Neural cell (in vitro differentiated cells): ENCODE measurements around the gene HAND1. TPM values are rescaled to one million over a fixed set of nuclear protein-coding genes. Genes with fewer than 3 reads are reported as not detected.
A peak's percentile ranks its signal among the peaks of the same experiment; 100 is the strongest.

Experiments
- H2AFZ ChIP-seq: fragments of 200-600, 300-800 bp; sonication (generic), shearing (Covaris generic); 2 replicates; pipeline ENCODE4 v1.6.0; 2014; ENCODE audit warnings: low read depth, mild to moderate bottlenecking, antibody characterized with exemption, low read length, moderate library complexity
- H3F3A ChIP-seq: fragments of 200-600 bp; shearing (Covaris generic); 2 replicates; pipeline ENCODE4 v1.6.1; 2016; ENCODE audit warnings: mild to moderate bottlenecking, moderate library complexity, mixed read lengths, antibody characterized with exemption, low read length; ENCODE audit not compliant: insufficient read depth, poor library complexity, severe bottlenecking
- H3K27ac ChIP-seq: fragments of 200-600, 300-800 bp; sonication (generic), shearing (Covaris generic); 2 replicates; pipeline ENCODE4 v1.5.1; 2014; ENCODE audit warnings: mild to moderate bottlenecking, low read length, moderate library complexity
- H3K27me3 ChIP-seq: fragments of 300-800, 200-600 bp; sonication (generic), shearing (Covaris generic); 2 replicates; pipeline ENCODE4 v1.6.0; 2014; ENCODE audit warnings: mild to moderate bottlenecking, low read depth, low read length, moderate library complexity; ENCODE audit not compliant: insufficient read depth
- H3K36me3 ChIP-seq: fragments of 300-800, 200-600 bp; sonication (generic), shearing (Covaris generic); 2 replicates; pipeline ENCODE4 v1.5.1; 2014; ENCODE audit warnings: mild to moderate bottlenecking, antibody characterized with exemption, low read length, moderate library complexity; ENCODE audit not compliant: insufficient read depth
- H3K4me2 ChIP-seq: fragments of 300-800, 200-600 bp; sonication (generic), shearing (Covaris generic); 2 replicates; pipeline ENCODE4 v1.6.0; 2014; ENCODE audit warnings: mild to moderate bottlenecking, low read length
- H3K4me3 ChIP-seq: fragments of 300-800, 200-600 bp; sonication (generic), shearing (Covaris generic); 2 replicates; pipeline ENCODE4 v1.5.1; 2014; ENCODE audit warnings: mild to moderate bottlenecking, low read length, moderate library complexity
- H3K79me2 ChIP-seq: fragments of 200-600 bp; shearing (Covaris generic); replicated peaks from 2 replicates; pipeline ENCODE4 v1.6.0; 2014; ENCODE audit warnings: mild to moderate bottlenecking, low read length, moderate library complexity; ENCODE audit not compliant: insufficient read depth
- H3K9ac ChIP-seq: fragments of 300-800, 200-600 bp; sonication (generic), shearing (Covaris generic); 2 replicates; pipeline ENCODE4 v1.6.1; 2016; ENCODE audit warnings: mild to moderate bottlenecking, low read length, mixed read lengths
- H3K9me2 ChIP-seq: fragments of 200-600 bp; shearing (Covaris generic); 2 replicates; pipeline ENCODE4 v1.6.1; 2016; ENCODE audit warnings: mild to moderate bottlenecking, low read length, mixed read lengths; ENCODE audit not compliant: insufficient read depth
- H3K9me3 ChIP-seq: fragments of 200-600, 300-800 bp; sonication (generic), shearing (Covaris generic); 2 replicates; pipeline ENCODE4 v1.6.1; 2016; ENCODE audit warnings: mild to moderate bottlenecking, mixed run types, low read length, moderate library complexity, mixed read lengths
- H4K20me1 ChIP-seq: fragments of 200-600 bp; shearing (Covaris generic); 2 replicates; pipeline ENCODE4 v1.6.1; 2016; ENCODE audit warnings: mild to moderate bottlenecking, mixed run types; ENCODE audit not compliant: insufficient read depth
- CTCF ChIP-seq: fragments of 450-650 bp; IDR thresholded peaks from 2 replicates; pipeline ENCODE4 v1.5.1; 2014; ENCODE audit warnings: antibody characterized with exemption, mild to moderate bottlenecking, moderate library complexity; ENCODE audit not compliant: poor library complexity, severe bottlenecking
- EP300 ChIP-seq: fragments of 450-650 bp; conservative IDR thresholded peaks from 2 replicates; pipeline ENCODE4 v1.6.1; 2014; ENCODE audit warnings: antibody characterized with exemption, mild to moderate bottlenecking, moderate library complexity; ENCODE audit not compliant: poor library complexity, severe bottlenecking
- EZH2 ChIP-seq: fragments of 200-600, 300-800 bp; shearing (Covaris generic), sonication (generic); IDR thresholded peaks from 2 replicates; pipeline ENCODE4 v1.6.1; 2014; ENCODE audit warnings: antibody characterized with exemption, low read length, borderline replicate concordance, mild to moderate bottlenecking; ENCODE audit not compliant: insufficient read depth, poor library complexity, severe bottlenecking
- MXI1 ChIP-seq: fragments of 450-650 bp; conservative IDR thresholded peaks from 2 replicates; pipeline ENCODE4 v1.6.1; 2014; ENCODE audit warnings: antibody characterized with exemption, mild to moderate bottlenecking; ENCODE audit not compliant: poor library complexity, severe bottlenecking
- POLR2AphosphoS5 ChIP-seq: IDR thresholded peaks from 2 replicates; pipeline ENCODE4 v1.6.1; 2012
- RAD21 ChIP-seq: fragments of 450-650 bp; conservative IDR thresholded peaks from 2 replicates; pipeline ENCODE4 v1.6.1; 2014; ENCODE audit warnings: antibody characterized with exemption, mild to moderate bottlenecking, moderate library complexity
- REST ChIP-seq: IDR thresholded peaks from 2 replicates; pipeline ENCODE4 v1.6.1; 2012; ENCODE audit warnings: borderline replicate concordance
- SMC3 ChIP-seq: fragments of 450-650 bp; conservative IDR thresholded peaks from 2 replicates; pipeline ENCODE4 v1.6.1; 2014; ENCODE audit warnings: antibody characterized with exemption, mild to moderate bottlenecking, moderate library complexity; ENCODE audit not compliant: poor library complexity
- TAF1 ChIP-seq: IDR thresholded peaks from 2 replicates; pipeline ENCODE4 v1.6.1; 2012; ENCODE audit warnings: low read depth
- polyA plus RNA-seq: library from polyadenylated mRNA; depleted of rRNA; stranded (reverse); fragments of >200 nt; gene quantifications from 2 replicates; pipeline ENCODE4 v1.2.3, GENCODE V29; 2014

The HAND1 gene
- polyA plus RNA-seq, 1 donor from 2014 or later = not detected

- no peaks in the 10 kb centered on the region for H3K79me2 ChIP-seq
- H3K9ac ChIP-seq = no peak overlapping the region
- H4K20me1 ChIP-seq = no peaks in the 10 kb centered on the region
- no peaks in the 10 kb centered on the region for H3F3A ChIP-seq
- TF ChIP-seq EZH2 (peak; percentile 24), MXI1 (no peak)
- H3K36me3 ChIP-seq = no peaks in the 10 kb centered on the region
- no peak overlapping the region for H3K27ac ChIP-seq
- no peak overlapping the region for H3K4me3 ChIP-seq
- no peaks in the 10 kb centered on the region for H3K9me3 ChIP-seq
- H3K4me2 ChIP-seq = no peak overlapping the region
- H2AFZ ChIP-seq = no peak overlapping the region
- H3K27me3 ChIP-seq = peaks cover 100% of the 10 kb centered on the region
- H3K9me2 ChIP-seq = no peaks in the 10 kb centered on the region
These were observed 4.8 kb upstream of the HAND1 start for GRCh38 chr5:154482528-154483449.

GRCh38 chr5:154481584-154482381, 3.8 kb upstream of the HAND1 start:
- no peak overlapping the region for H3K4me2 ChIP-seq

More at GRCh38 chr5:154481584-154482381, 3.8 kb upstream of the HAND1 start:
- H3K9ac ChIP-seq = no peak overlapping the region
- H3F3A ChIP-seq = no peaks in the 10 kb centered on the region
- peaks cover 100% of the 10 kb centered on the region for H3K27me3 ChIP-seq
- H3K79me2 ChIP-seq = no peaks in the 10 kb centered on the region
- no peaks in the 10 kb centered on the region for H3K9me2 ChIP-seq
- no peak overlapping the region for H3K4me3 ChIP-seq
- H3K9me3 ChIP-seq = no peaks in the 10 kb centered on the region
- H3K36me3 ChIP-seq = no peaks in the 10 kb centered on the region
- H3K27ac ChIP-seq = no peak overlapping the region
- H2AFZ ChIP-seq = no peak overlapping the region
- TF ChIP-seq CTCF = no peak
- no peak for TF ChIP-seq EP300
- TF ChIP-seq MXI1 = no peak
- no peak for TF ChIP-seq TAF1
- TF ChIP-seq EZH2 = no peak
- TF ChIP-seq REST = no peak
- TF ChIP-seq POLR2AphosphoS5 = no peak
- no peak for TF ChIP-seq RAD21
- no peak for TF ChIP-seq SMC3
- H4K20me1 ChIP-seq = no peaks in the 10 kb centered on the region
